HEK293 (cell line): ENCODE measurements around the gene ITGB1.

Experiments used
- CTCF ChIA-PET: fragments of 350-600 bp; formaldehyde crosslinking; extraction: SDS; loops from one replicate; lab custom pipeline; 2021; ENCODE audit warnings: antibody characterized with exemption; lab: Yijun Ruan, JAX
- POLR2A ChIA-PET: fragments of 300-600 bp; formaldehyde crosslinking; extraction: SDS; loops from one replicate; lab custom pipeline; 2020; ENCODE audit warnings: antibody characterized with exemption, inconsistent platforms; lab: Yijun Ruan, JAX
- H3K27ac ChIP-seq: fragments of 200-500 bp; sonication (Bioruptor generic); 2 replicates; pipeline ENCODE4 v1.5.1; 2014; ENCODE audit warnings: low read depth, low read length, control low read depth, inconsistent platforms; ENCODE audit errors: extremely low read depth
- H3K36me3 ChIP-seq, 2 experiments: fragments of 200-500 bp in 1 of 2; sonication (Bioruptor generic) in 1 of 2; 1 replicate in 1 of 2; 2 replicates in 1 of 2; pipeline ENCODE4 v1.5.1; 2014 to 2017; ENCODE audit warnings: inconsistent platforms in 2 of 2, low read length in 2 of 2; ENCODE audit not compliant: control insufficient read depth in 2 of 2, insufficient read depth in 1 of 2
- H3K4me1 ChIP-seq: fragments of 200-500 bp; sonication (Bioruptor generic); 2 replicates; pipeline ENCODE4 v1.5.1; 2014; ENCODE audit warnings: mild to moderate bottlenecking, low read length, inconsistent platforms; ENCODE audit not compliant: control insufficient read depth, insufficient read depth
- H3K4me3 ChIP-seq: 2 replicates; pipeline ENCODE4 v1.5.1; 2011; ENCODE audit warnings: low read depth, mild to moderate bottlenecking, control low read depth, low read length, moderate library complexity
- H3K9me3 ChIP-seq: fragments of 200-500 bp; sonication (Bioruptor generic); 2 replicates; pipeline ENCODE4 v1.5.1; 2014; ENCODE audit warnings: low read depth, low read length, inconsistent platforms; ENCODE audit not compliant: control insufficient read depth, insufficient read depth
- GLIS1 ChIP-seq: fragments of 450-650 bp; formaldehyde crosslinking; IDR thresholded peaks from 2 replicates; pipeline ENCODE4 v1.5.1; 2016; ENCODE audit warnings: missing biosample characterization, missing genetic modification characterization
- KLF1 ChIP-seq: fragments of 450-650 bp; formaldehyde crosslinking; IDR thresholded peaks from 2 replicates; pipeline ENCODE4 v1.5.1; 2016; ENCODE audit warnings: missing biosample characterization, missing genetic modification characterization
- MEIS1 ChIP-seq: sonication (generic); formaldehyde crosslinking; IDR thresholded peaks from 2 replicates; pipeline ENCODE4 v1.8.1; 2022; ENCODE audit warnings: missing genetic modification reagents, mild to moderate bottlenecking, borderline replicate concordance
- PRDM1 ChIP-seq: fragments of 450-650 bp; formaldehyde crosslinking; IDR thresholded peaks from 2 replicates; pipeline ENCODE4; 2016; ENCODE audit warnings: missing biosample characterization, missing genetic modification characterization
- RBAK ChIP-seq: fragments of 450-650 bp; formaldehyde crosslinking; IDR thresholded peaks from 2 replicates; pipeline ENCODE4 v1.5.1; 2016; ENCODE audit warnings: missing biosample characterization, missing genetic modification characterization
- SCRT1 ChIP-seq: fragments of 450-650 bp; formaldehyde crosslinking; IDR thresholded peaks from 2 replicates; pipeline ENCODE4 v1.5.1; 2016; ENCODE audit warnings: missing biosample characterization, missing genetic modification characterization, borderline replicate concordance
- SP3 ChIP-seq: fragments of 450-650 bp; formaldehyde crosslinking; IDR thresholded peaks from 2 replicates; pipeline ENCODE4 v1.5.1; 2016; ENCODE audit warnings: missing biosample characterization, missing genetic modification characterization
- ZBTB20 ChIP-seq: fragments of 450-650 bp; formaldehyde crosslinking; IDR thresholded peaks from 2 replicates; pipeline ENCODE4 v1.5.1; 2016; ENCODE audit warnings: missing biosample characterization, missing genetic modification characterization
- ZBTB48 ChIP-seq: fragments of 450-650 bp; formaldehyde crosslinking; IDR thresholded peaks from 2 replicates; pipeline ENCODE4 v1.5.1; 2016; ENCODE audit warnings: missing biosample characterization, missing genetic modification characterization
- ZFHX2 ChIP-seq: fragments of 450-650 bp; formaldehyde crosslinking; conservative IDR thresholded peaks from 2 replicates; pipeline ENCODE4 v1.5.1; 2016; ENCODE audit warnings: missing biosample characterization, missing genetic modification characterization
- ZFP41 ChIP-seq: fragments of 450-650 bp; formaldehyde crosslinking; IDR thresholded peaks from 2 replicates; pipeline ENCODE4 v1.5.1; 2016; ENCODE audit warnings: missing biosample characterization, missing genetic modification characterization, borderline replicate concordance
- ZNF155 ChIP-seq: fragments of 450-650 bp; formaldehyde crosslinking; IDR thresholded peaks from 2 replicates; pipeline ENCODE4 v1.5.1; 2016; ENCODE audit warnings: missing biosample characterization, missing genetic modification characterization
- ZNF280D ChIP-seq: fragments of 450-650 bp; formaldehyde crosslinking; IDR thresholded peaks from 2 replicates; pipeline ENCODE4 v1.5.1; 2016; ENCODE audit warnings: missing biosample characterization, missing genetic modification characterization
- ZNF518A ChIP-seq: fragments of 450-650 bp; formaldehyde crosslinking; conservative IDR thresholded peaks from 2 replicates; pipeline ENCODE4 v1.5.1; 2016; ENCODE audit warnings: low read depth, missing biosample characterization, missing genetic modification characterization
- ZNF544 ChIP-seq: fragments of 450-650 bp; formaldehyde crosslinking; IDR thresholded peaks from 2 replicates; pipeline ENCODE4 v1.5.0; 2017; ENCODE audit warnings: missing biosample characterization, missing genetic modification characterization
- ZNF600 ChIP-seq: fragments of 450-650 bp; formaldehyde crosslinking; IDR thresholded peaks from 2 replicates; pipeline ENCODE4 v1.5.1; 2016; ENCODE audit warnings: missing biosample characterization, missing genetic modification characterization
- ZNF658 ChIP-seq: fragments of 450-650 bp; formaldehyde crosslinking; IDR thresholded peaks from 2 replicates; pipeline ENCODE4; 2016; ENCODE audit warnings: missing biosample characterization, missing genetic modification characterization
- ZNF830 ChIP-seq: fragments of 450-650 bp; IDR thresholded peaks from 2 replicates; pipeline ENCODE4 v1.5.0; 2018; ENCODE audit warnings: missing biosample characterization, missing genetic modification characterization, low read depth, mild to moderate bottlenecking, moderate library complexity
- TF ChIP-seq, protein P1 (sequence below): fragments of 450-650 bp; formaldehyde crosslinking; IDR thresholded peaks from 2 replicates; pipeline ENCODE4 v1.5.1; 2017; ENCODE audit warnings: missing biosample characterization, mild to moderate bottlenecking, missing genetic modification characterization, moderate library complexity

Gene ITGB1

GRCh38 chr10:32929634-32930033 is 28.4 kb downstream of the ITGB1 start:
- H3K36me3 ChIP-seq, result peaks cover 48 to 67% of the 10 kb centered on the region in 2 experiments
- no peak overlapping the region for H3K4me3 ChIP-seq
- H3K9me3 ChIP-seq, result no peaks in the 10 kb centered on the region
- CTCF ChIA-PET, result no interaction called here
- no peak overlapping the region for H3K27ac ChIP-seq
- POLR2A ChIA-PET, result no interaction called here
- H3K4me1 ChIP-seq, result no peaks in the 10 kb centered on the region
- TF ChIP-seq PRDM1 (no peak), ZNF155 (tag by site-specific recombination) (no peak), ZNF280D (tag by site-specific recombination) (no peak), GLIS1 (tag by site-specific recombination) (no peak)

DNA sequence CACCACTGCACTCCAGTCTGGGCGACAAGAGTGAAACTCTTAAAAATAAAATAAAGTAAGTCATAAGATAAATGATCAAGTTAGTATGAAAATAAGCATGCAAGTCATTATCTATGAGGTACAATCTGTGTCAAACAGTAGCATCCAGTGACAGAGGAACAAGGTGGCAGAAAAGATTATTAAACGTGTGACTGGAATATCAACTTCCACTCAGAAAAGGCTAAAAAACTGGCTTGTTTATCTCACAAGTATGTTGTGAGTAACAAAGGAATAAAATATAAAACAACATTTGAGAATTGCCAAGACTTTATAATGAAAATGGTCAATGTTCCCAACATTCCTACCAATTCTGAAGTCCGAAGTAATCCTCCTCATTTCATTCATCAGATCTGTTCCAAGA is 30.3 kb downstream of the ITGB1 start:
- no peak overlapping the region for H3K4me3 ChIP-seq
- H3K9me3 ChIP-seq, result no peaks in the 10 kb centered on the region
- H3K36me3 ChIP-seq, result peaks cover 50 to 70% of the 10 kb centered on the region in 2 experiments
- ChIA-PET POLR2A (no interaction called here), CTCF (no interaction called here)
- no peaks in the 10 kb centered on the region for H3K4me1 ChIP-seq
- no peak for TF ChIP-seq KLF1 (tag by site-specific recombination)
- H3K27ac ChIP-seq, result no peak overlapping the region

DNA sequence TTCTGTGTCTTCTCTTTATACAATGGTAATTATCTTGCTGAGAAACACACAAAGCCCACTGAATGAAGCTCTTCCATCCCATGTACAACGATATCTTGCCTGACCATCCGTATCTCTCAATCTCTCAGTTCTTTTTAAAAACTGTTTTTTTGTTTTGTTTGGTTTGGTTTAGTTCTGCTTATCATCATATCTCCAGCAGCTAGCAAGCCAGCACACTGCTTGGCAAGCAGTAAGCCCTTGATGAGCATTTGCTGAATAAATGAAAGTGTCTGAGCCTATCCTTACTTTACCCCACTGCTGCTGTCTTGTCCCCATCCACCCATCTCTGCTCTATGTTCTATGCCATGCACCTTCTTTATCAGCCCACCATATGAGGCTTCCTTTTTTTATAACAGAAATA is 34.2 kb downstream of the ITGB1 start:
- ChIA-PET POLR2A (no interaction called here), CTCF (no interaction called here)
- no peak for TF ChIP-seq ZFHX2 (tag by site-specific recombination)
- TF ChIP-seq ZBTB48, result no peak
- TF ChIP-seq, protein P1, sequence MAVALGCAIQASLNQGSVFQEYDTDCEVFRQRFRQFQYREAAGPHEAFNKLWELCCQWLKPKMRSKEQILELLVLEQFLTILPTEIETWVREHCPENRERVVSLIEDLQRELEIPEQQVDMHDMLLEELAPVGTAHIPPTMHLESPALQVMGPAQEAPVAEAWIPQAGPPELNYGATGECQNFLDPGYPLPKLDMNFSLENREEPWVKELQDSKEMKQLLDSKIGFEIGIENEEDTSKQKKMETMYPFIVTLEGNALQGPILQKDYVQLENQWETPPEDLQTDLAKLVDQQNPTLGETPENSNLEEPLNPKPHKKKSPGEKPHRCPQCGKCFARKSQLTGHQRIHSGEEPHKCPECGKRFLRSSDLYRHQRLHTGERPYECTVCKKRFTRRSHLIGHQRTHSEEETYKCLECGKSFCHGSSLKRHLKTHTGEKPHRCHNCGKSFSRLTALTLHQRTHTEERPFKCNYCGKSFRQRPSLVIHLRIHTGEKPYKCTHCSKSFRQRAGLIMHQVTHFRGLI, result no peak
- no peak for TF ChIP-seq ZNF600 (tag by site-specific recombination)
- no peak for TF ChIP-seq ZBTB20 (tag by site-specific recombination)
- no peak for TF ChIP-seq RBAK (tag by site-specific recombination)
- TF ChIP-seq SCRT1 (tag by site-specific recombination), result no peak
- TF ChIP-seq SP3 (tag by site-specific recombination), result no peak
- no peak for TF ChIP-seq ZNF544
- TF ChIP-seq ZNF830 (tag by site-specific recombination), result no peak
- no peak for TF ChIP-seq MEIS1 (CRISPR knock-in tag)
- TF ChIP-seq ZNF658 (tag by site-specific recombination), result no peak
- no peak for TF ChIP-seq ZFP41
- TF ChIP-seq ZNF518A (tag by site-specific recombination), result no peak
- Histone ChIP-seq H3K27ac (no peak overlapping the region), H3K36me3 (peaks cover 71 to 91% of the 10 kb centered on the region in 2 experiments), H3K9me3 (no peaks in the 10 kb centered on the region), H3K4me3 (no peak overlapping the region), H3K4me1 (no peaks in the 10 kb centered on the region)
